HG03575 (cell line): Measurements from ENCODE around the gene PARN.

Experiments used
- ATAC-seq: cut with Tn5 transposase; IDR thresholded peaks from one replicate; pipeline ENCODE4 v1.9.1; 2021; ENCODE audit not compliant: unreplicated experiment, insufficient number of reproducible peaks, low FRiP score; ENCODE audit errors: extremely low read depth

PARN gene

GRCh38 chr16:14509675-14510132, 120.4 kb downstream of the PARN start:
- no peak for ATAC-seq

- ATAC-seq: no peak
Measured at GRCh38 chr16:14509055-14509454, 121.0 kb downstream of the PARN start.

- ATAC-seq: no peak
Measured at GRCh38 chr16:14505846-14506245, 124.2 kb downstream of the PARN start.

GRCh38 chr16:14502932-14503741, 126.9 kb downstream of the PARN start:
- ATAC-seq: peak; percentile 42

- no peak for ATAC-seq
Measured at GRCh38 chr16:14502256-14502875, 127.7 kb downstream of the PARN start.

GRCh38 chr16:14501331-14502255, 128.5 kb downstream of the PARN start:
- no peak for ATAC-seq

GRCh38 chr16:14500791-14501190, 129.3 kb downstream of the PARN start:
- ATAC-seq: no peak

- no peak for ATAC-seq
Measured at GRCh38 chr16:14499110-14499509, 130.9 kb downstream of the PARN start.

- no peak for ATAC-seq
Measured at GRCh38 chr16:14497245-14498082, 132.6 kb downstream of the PARN start.

GRCh38 chr16:14496786-14497185, 133.3 kb downstream of the PARN start:
- ATAC-seq: no peak

GRCh38 chr16:14496047-14496770, 133.9 kb downstream of the PARN start:
- ATAC-seq: no peak

GRCh38 chr16:14495213-14496046, 134.6 kb downstream of the PARN start:
- ATAC-seq: no peak

- no peak for ATAC-seq
Measured at GRCh38 chr16:14494396-14494966, 135.6 kb downstream of the PARN start.

GRCh38 chr16:14493791-14494190, 136.3 kb downstream of the PARN start:
- ATAC-seq: no peak

GRCh38 chr16:14492614-14493013, 137.4 kb downstream of the PARN start:
- no peak for ATAC-seq

- no peak for ATAC-seq
Measured at GRCh38 chr16:14491861-14492529, 138.1 kb downstream of the PARN start.
